ENCODE data around the gene ARHGAP4. TPM values are rescaled to one million over a fixed set of nuclear protein-coding genes. Genes with fewer than 3 reads are reported as not detected.
A peak's percentile ranks its signal among the peaks of the same experiment; 100 is the strongest.

The ARHGAP4 gene
- total and polyA plus RNA-seq, 2 of the 4 experiments (the other 2 are of a cell fraction): 0.18 to 0.72 TPM

GRCh38 chrX:153971450-153972367 lies 45.6 kb upstream of the ARHGAP4 start, which contains the start of gene HCFC1 (continued):
- no peak for TF ChIP-seq ELK1 (IDR thresholded peaks at IDR 0.05; ENCODE audit: borderline replicate concordance, low read depth, low read length)
- TF ChIP-seq BHLHE40 (IDR thresholded peaks at IDR 0.05; ENCODE audit: low read depth, low read length): 0 out of 2 replicates have a peak, but pooled peaks have one; percentile 4
- TF ChIP-seq FOS (IDR thresholded peaks at IDR 0.05; ENCODE audit: low read depth, low read length): 0 out of 2 replicates have a peak, but pooled peaks have one; percentile 4

Data from IMR-90 (cell line).